HG03060 (cell line): ENCODE results near the gene OMP.

Experiments used
- ATAC-seq: cut with Tn5 transposase; IDR thresholded peaks from one replicate; pipeline ENCODE4 v1.9.1; 2021; ENCODE audit warnings: low read depth, moderate number of reproducible peaks; ENCODE audit not compliant: unreplicated experiment

Gene OMP

GRCh38 chr11:77150836-77151235, 48.2 kb downstream of the OMP start:
- ATAC-seq: no peak

GRCh38 chr11:77151804-77152509, 49.3 kb downstream of the OMP start:
- ATAC-seq: no peak

GRCh38 chr11:77152846-77153245, 50.2 kb downstream of the OMP start:
- ATAC-seq: no peak
